Suprapubic skin (tissue), 4 donors: ENCODE measurements around the gene OMD. TPM values are rescaled to one million over a fixed set of nuclear protein-coding genes. Genes with fewer than 3 reads are reported as not detected.
A peak's percentile ranks its signal among the peaks of the same experiment; 100 is the strongest.

ENCODE experiments used
- DNase-seq, 2 donors: peaks; one replicate each; pipeline ENCODE4 v3.0.0-alpha.2; 2019; ENCODE audit warnings: low spot score in 2 of 2
- H3K27ac ChIP-seq: fragments of 200-600 bp; sonication (generic); one replicate; pipeline ENCODE4 v1.5.1; 2019
- H3K27me3 ChIP-seq: fragments of 200-600 bp; sonication (generic); one replicate; pipeline ENCODE4 v1.5.1; 2019
- H3K36me3 ChIP-seq: fragments of 200-600 bp; sonication (generic); one replicate; pipeline ENCODE4 v1.5.1; 2019
- H3K4me1 ChIP-seq: fragments of 200-600 bp; sonication (generic); one replicate; pipeline ENCODE4 v1.5.1; 2019
- H3K4me3 ChIP-seq: fragments of 200-600 bp; sonication (generic); one replicate; pipeline ENCODE4 v1.5.1; 2019; ENCODE audit warnings: mild to moderate bottlenecking
- H3K9me3 ChIP-seq: fragments of 200-600 bp; sonication (generic); one replicate; pipeline ENCODE4 v1.5.1; 2019
- EP300 ChIP-seq: sonication (generic); formaldehyde crosslinking; IDR thresholded peaks from one replicate; pipeline ENCODE4 v1.6.1; 2017; ENCODE audit warnings: antibody characterized with exemption
- POLR2A ChIP-seq, 2 donors: fragments of 450-650 bp; IDR thresholded peaks; one replicate each; pipeline ENCODE4 v1.6.1; 2017; ENCODE audit warnings: antibody characterized with exemption in 2 of 2, mild to moderate bottlenecking in 2 of 2, moderate library complexity in 2 of 2
- POLR2AphosphoS5 ChIP-seq, 3 donors: sonication (generic); formaldehyde crosslinking; IDR thresholded peaks; one replicate each; pipeline ENCODE4 v1.6.1; 2017; ENCODE audit warnings: antibody characterized with exemption in 3 of 3
- WGBS: methylation state at CpG from one replicate; pipeline ENCODE4 v1.1.5; 2018; 5-methylcytosine and 5-hydroxymethylcytosine counted together
- total RNA-seq, 4 donors: library from RNA; depleted of rRNA; stranded (reverse); fragments of >200 nt; gene quantifications; one replicate each; pipeline ENCODE4 v1.1.0, GENCODE V29; 2016
- TF ChIP-seq, protein P1 (sequence below), 2 donors: fragments of 200-600 bp in 1 of 2; fragments of 450-650 bp in 1 of 2; sonication (generic) in 1 of 2; IDR thresholded peaks; one replicate each; pipeline ENCODE4 v1.5.1; 2016 to 2019; ENCODE audit warnings: antibody characterized with exemption in 2 of 2, mild to moderate bottlenecking in 1 of 2, moderate library complexity in 1 of 2

The OMD gene
- total RNA-seq, 4 donors from 2014 or later = 2.5 to 5.2 (median 2.7) TPM

- Histone ChIP-seq H3K4me1 (peaks cover 9% of the 10 kb centered on the region), H3K36me3 (no peaks in the 10 kb centered on the region), H3K9me3 (no peaks in the 10 kb centered on the region), H3K27ac (peak overlapping the region; percentile 51), H3K27me3 (no peaks in the 10 kb centered on the region), H3K4me3 (no peak overlapping the region)
- TF ChIP-seq EP300 = no peak
- TF ChIP-seq, protein P1, sequence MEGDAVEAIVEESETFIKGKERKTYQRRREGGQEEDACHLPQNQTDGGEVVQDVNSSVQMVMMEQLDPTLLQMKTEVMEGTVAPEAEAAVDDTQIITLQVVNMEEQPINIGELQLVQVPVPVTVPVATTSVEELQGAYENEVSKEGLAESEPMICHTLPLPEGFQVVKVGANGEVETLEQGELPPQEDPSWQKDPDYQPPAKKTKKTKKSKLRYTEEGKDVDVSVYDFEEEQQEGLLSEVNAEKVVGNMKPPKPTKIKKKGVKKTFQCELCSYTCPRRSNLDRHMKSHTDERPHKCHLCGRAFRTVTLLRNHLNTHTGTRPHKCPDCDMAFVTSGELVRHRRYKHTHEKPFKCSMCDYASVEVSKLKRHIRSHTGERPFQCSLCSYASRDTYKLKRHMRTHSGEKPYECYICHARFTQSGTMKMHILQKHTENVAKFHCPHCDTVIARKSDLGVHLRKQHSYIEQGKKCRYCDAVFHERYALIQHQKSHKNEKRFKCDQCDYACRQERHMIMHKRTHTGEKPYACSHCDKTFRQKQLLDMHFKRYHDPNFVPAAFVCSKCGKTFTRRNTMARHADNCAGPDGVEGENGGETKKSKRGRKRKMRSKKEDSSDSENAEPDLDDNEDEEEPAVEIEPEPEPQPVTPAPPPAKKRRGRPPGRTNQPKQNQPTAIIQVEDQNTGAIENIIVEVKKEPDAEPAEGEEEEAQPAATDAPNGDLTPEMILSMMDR (IDR thresholded peaks at IDR 0.05) = no peak
- TF ChIP-seq POLR2AphosphoS5 (IDR thresholded peaks at IDR 0.05) = no peak
- no peak for TF ChIP-seq POLR2A (IDR thresholded peaks at IDR 0.05)
- no peak for DNase-seq
- 45% methylated on average over 6 of the region's 6 CpGs for WGBS
Measured at GRCh38 chr9:92385477-92385876, 38.8 kb downstream of the OMD start.

GRCh38 chr9:92385001-92385400 is 39.3 kb downstream of the OMD start:
- TF ChIP-seq POLR2AphosphoS5 (IDR thresholded peaks at IDR 0.05) = no peak
- no peak for TF ChIP-seq POLR2A (IDR thresholded peaks at IDR 0.05)
- no peak for TF ChIP-seq EP300
- TF ChIP-seq, protein P1 (IDR thresholded peaks at IDR 0.05) = no peak
- no peak overlapping the region for H3K27ac ChIP-seq
- H3K4me1 ChIP-seq = peaks cover 9% of the 10 kb centered on the region
- no peaks in the 10 kb centered on the region for H3K27me3 ChIP-seq
- H3K9me3 ChIP-seq = no peaks in the 10 kb centered on the region
- WGBS = 80% methylated on average over 3 of the region's 3 CpGs
- H3K4me3 ChIP-seq = no peak overlapping the region
- DNase-seq = no peak
- H3K36me3 ChIP-seq = no peaks in the 10 kb centered on the region

DNA sequence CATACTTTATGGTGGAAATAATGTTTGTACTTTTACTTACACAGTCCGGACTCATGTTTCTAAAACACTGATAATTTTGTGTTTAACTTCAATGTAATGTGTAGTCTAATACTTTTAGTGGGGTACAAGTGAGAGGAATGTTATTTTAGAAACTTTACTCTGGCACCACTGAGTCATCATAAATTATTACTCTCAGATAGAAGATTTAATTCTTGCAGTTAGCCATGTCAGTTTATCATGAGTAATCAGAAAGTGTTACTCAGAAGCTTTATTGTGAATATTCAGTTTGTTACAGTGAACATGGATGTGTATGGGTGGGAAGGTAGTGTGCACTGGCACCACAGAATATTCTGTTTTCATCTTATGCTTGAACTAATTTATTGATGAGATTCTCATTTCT is 39.9 kb downstream of the OMD start:
- H3K4me3 ChIP-seq = no peak overlapping the region
- no peaks in the 10 kb centered on the region for H3K36me3 ChIP-seq
- DNase-seq = no peak
- TF ChIP-seq POLR2AphosphoS5 (IDR thresholded peaks at IDR 0.05) (no peak), POLR2A (IDR thresholded peaks at IDR 0.05) (no peak), EP300 (no peak)
- TF ChIP-seq, protein P1 (IDR thresholded peaks at IDR 0.05) = no peak
- no peaks in the 10 kb centered on the region for H3K9me3 ChIP-seq
- H3K27ac ChIP-seq = no peak overlapping the region
- no peaks in the 10 kb centered on the region for H3K27me3 ChIP-seq
- WGBS = 94% methylated on average over 1 of the region's 1 CpG
- H3K4me1 ChIP-seq = peaks cover 9% of the 10 kb centered on the region

GRCh38 chr9:92381775-92382174 is 42.5 kb downstream of the OMD start:
- Histone ChIP-seq H3K9me3 (no peaks in the 10 kb centered on the region), H3K36me3 (no peaks in the 10 kb centered on the region), H3K4me3 (no peak overlapping the region), H3K27me3 (no peaks in the 10 kb centered on the region), H3K4me1 (peaks cover 9% of the 10 kb centered on the region), H3K27ac (no peak overlapping the region)
- no peak for DNase-seq
- WGBS = 90% methylated on average over 2 of the region's 2 CpGs
- no peak for TF ChIP-seq POLR2A (IDR thresholded peaks at IDR 0.05)
- no peak for TF ChIP-seq POLR2AphosphoS5 (IDR thresholded peaks at IDR 0.05)
- TF ChIP-seq, protein P1 (IDR thresholded peaks at IDR 0.05) = no peak
- no peak for TF ChIP-seq EP300

GRCh38 chr9:92380603-92381002 is 43.7 kb downstream of the OMD start:
- TF ChIP-seq EP300 (no peak), POLR2AphosphoS5 (IDR thresholded peaks at IDR 0.05) (no peak), POLR2A (IDR thresholded peaks at IDR 0.05) (no peak)
- TF ChIP-seq, protein P1 (IDR thresholded peaks at IDR 0.05) = no peak
- Histone ChIP-seq H3K4me1 (peaks cover 3% of the 10 kb centered on the region), H3K36me3 (no peaks in the 10 kb centered on the region), H3K4me3 (no peak overlapping the region), H3K27me3 (no peaks in the 10 kb centered on the region), H3K9me3 (no peaks in the 10 kb centered on the region), H3K27ac (no peak overlapping the region)
- WGBS = 94% methylated on average over 2 of the region's 2 CpGs
- no peak for DNase-seq
